Left lung (tissue), 10 donors: ENCODE data around the gene VWCE. TPM values are rescaled to one million over a fixed set of nuclear protein-coding genes. Genes with fewer than 3 reads are reported as not detected.
A peak's percentile ranks its signal among the peaks of the same experiment; 100 is the strongest.

Experiments used
- ATAC-seq: fragments of 200-7000 bp; cut with Tn5 transposase; one replicate; pipeline ENCODE4 v1.9.1; 2020; ENCODE audit warnings: moderate library complexity
- DNase-seq, 4 donors: peaks; one replicate each; pipeline ENCODE4 v3.0.0-alpha.2; 2013 to 2020
- H3K27ac ChIP-seq, 2 donors: fragments of 200-600 bp; sonication (generic) in 1 of 2; one replicate each; pipeline versions ENCODE4 v1.5.0 to v1.8.0; 2020 to 2021
- H3K27me3 ChIP-seq, 2 donors: fragments of 200-600 bp; sonication (generic) in 1 of 2; one replicate each; pipeline versions ENCODE4 v1.5.0 to v1.8.0; 2020 to 2021
- H3K36me3 ChIP-seq, 2 donors: fragments of 200-600 bp; sonication (generic) in 1 of 2; one replicate each; pipeline versions ENCODE4 v1.5.0 to v1.8.0; 2020 to 2021
- H3K4me1 ChIP-seq, 2 donors: fragments of 200-600 bp; one replicate each; pipeline ENCODE4 v1.8.0; 2021
- H3K4me3 ChIP-seq, 2 donors: fragments of 200-600 bp; sonication (generic) in 1 of 2; one replicate each; pipeline versions ENCODE4 v1.5.0 to v1.8.0; 2020 to 2021; ENCODE audit warnings: mild to moderate bottlenecking in 1 of 2
- H3K9me3 ChIP-seq, 2 donors: fragments of 200-600 bp; sonication (generic) in 1 of 2; one replicate each; pipeline versions ENCODE4 v1.5.0 to v1.8.0; 2020 to 2021
- CTCF ChIP-seq, 2 donors: fragments of 200-600 bp; sonication (generic) in 1 of 2; IDR thresholded peaks; one replicate each; pipeline versions ENCODE4 v1.5.0 to v1.8.0; 2021; ENCODE audit warnings: antibody characterized with exemption in 2 of 2
- intact Hi-C, 2 donors: fragments of 100-400 bp; cut with DNase I; formaldehyde crosslinking; loops; one replicate each; pipeline versions ENCODE4 v1.11.2 to v1.14.2; 2022
- polyA plus RNA-seq, 6 donors: library from polyadenylated mRNA; unstranded; fragments of 120-200 nt; gene quantifications; one replicate each; pipeline ENCODE4 v1.2.1, GENCODE V29; 2013; ENCODE audit not compliant: insufficient read length in 6 of 6
- total RNA-seq, 2 donors: library from RNA; stranded (reverse); fragmentation: NEBNext Ultra II Directional; extraction: Animal tissue kit (Norgen Biotek cat#: 25700); gene quantifications; one replicate each; pipeline ENCODE4 v1.2.1, GENCODE V29; 2021
- donor health status: DM: no; HTN: yes; CAD: no.
- donor health status: DM: no; HTN: no; CAD: no.

Gene VWCE
- total and polyA plus RNA-seq, 8 donors: 0.55 to 3.6 (median 1.8) TPM

DNA sequence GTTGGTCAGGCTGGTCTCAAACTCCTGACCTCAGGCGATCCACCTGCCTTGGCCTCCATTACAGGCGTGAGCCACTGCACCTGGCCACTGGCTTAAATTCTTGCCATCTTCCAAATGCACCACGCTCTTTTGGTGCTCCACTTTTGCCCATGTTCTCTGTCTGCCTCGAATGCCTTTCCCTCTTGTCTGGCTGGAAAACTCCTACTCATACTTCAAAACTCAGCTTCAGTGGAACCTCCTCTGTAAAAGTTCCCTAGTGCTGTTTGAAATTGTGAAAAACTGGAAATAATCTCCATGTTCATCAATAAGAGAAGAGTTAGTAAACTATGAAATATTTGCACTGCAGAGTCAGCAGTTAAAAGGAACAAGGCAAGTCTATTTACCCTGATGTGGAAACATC is 11.5 kb downstream of the VWCE start:
- TF ChIP-seq CTCF (IDR thresholded peaks at IDR 0.05): no peak
- no peak overlapping the region for H3K4me3 ChIP-seq
- no peak overlapping the region for H3K27ac ChIP-seq
- DNase-seq (no peak), ATAC-seq (no peak)
- peaks cover 0 to 9% of the 10 kb centered on the region in 2 donors for H3K27me3 ChIP-seq
- H3K9me3 ChIP-seq: no peaks in the 10 kb centered on the region
- intact Hi-C loops: no loop called here
- H3K36me3 ChIP-seq: no peaks in the 10 kb centered on the region
- H3K4me1 ChIP-seq: no peaks in the 10 kb centered on the region

DNA sequence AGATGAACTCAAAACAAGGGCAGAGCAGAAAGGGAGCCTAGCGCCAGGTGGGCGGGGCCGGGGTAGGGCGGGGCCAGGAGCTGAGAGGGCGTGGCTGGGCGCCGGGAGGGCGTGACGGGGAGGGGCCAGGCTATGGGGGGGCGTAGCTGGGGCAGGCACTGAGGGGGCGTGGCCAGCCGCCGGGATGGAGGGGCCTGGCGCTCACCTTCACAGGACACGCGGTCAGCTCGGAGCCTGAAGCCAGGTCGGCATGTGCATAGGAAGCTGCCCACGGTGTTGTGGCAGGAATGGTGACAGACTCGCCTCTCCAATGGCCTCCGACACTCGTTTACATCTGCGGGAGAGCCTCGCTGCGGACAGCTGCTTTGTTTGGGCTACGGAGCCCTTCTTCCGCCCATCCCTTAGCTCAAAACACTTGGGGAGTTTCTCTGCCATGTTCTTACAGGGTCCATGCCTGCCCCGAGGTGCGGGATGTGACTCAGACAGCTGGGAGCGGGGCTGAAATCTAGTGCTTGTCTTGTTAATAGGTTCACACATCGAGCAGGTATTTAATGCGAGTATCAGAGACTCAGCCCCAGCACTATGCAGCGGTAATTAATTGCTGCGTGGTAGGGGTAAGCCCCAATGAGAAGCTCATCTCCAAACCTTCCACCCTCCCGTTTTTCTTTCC is 13.4 kb downstream of the VWCE start:
- H3K4me3 ChIP-seq: no peak overlapping the region
- peak in 1 of 4 donors; percentile 28 for DNase-seq

GRCh38 chr11:61280883-61281580 is 14.1 kb downstream of the VWCE start:
- Histone ChIP-seq H3K4me3 (no peak overlapping the region), H3K27me3 (peaks cover 0 to 9% of the 10 kb centered on the region in 2 donors), H3K4me1 (no peaks in the 10 kb centered on the region), H3K9me3 (no peaks in the 10 kb centered on the region), H3K27ac (no peak overlapping the region), H3K36me3 (no peaks in the 10 kb centered on the region)
- no peak for ATAC-seq
- TF ChIP-seq CTCF (IDR thresholded peaks at IDR 0.05): no peak
- intact Hi-C loops: no loop called here
- DNase-seq: no peak

More for the DNA sequence above, 13.4 kb downstream of the VWCE start:
- intact Hi-C loops: no loop called here
- Histone ChIP-seq H3K9me3 (no peaks in the 10 kb centered on the region), H3K36me3 (no peaks in the 10 kb centered on the region), H3K27me3 (peaks cover 0 to 9% of the 10 kb centered on the region in 2 donors), H3K27ac (no peak overlapping the region), H3K4me1 (no peaks in the 10 kb centered on the region)
- ATAC-seq: peak; percentile 89
- TF ChIP-seq CTCF (IDR thresholded peaks at IDR 0.05): no peak

GRCh38 chr11:61279934-61280659 is 15.0 kb downstream of the VWCE start:
- Histone ChIP-seq H3K27me3 (peaks cover 0 to 9% of the 10 kb centered on the region in 2 donors), H3K9me3 (no peaks in the 10 kb centered on the region), H3K36me3 (no peaks in the 10 kb centered on the region), H3K27ac (no peak overlapping the region), H3K4me3 (no peak overlapping the region), H3K4me1 (no peaks in the 10 kb centered on the region)
- DNase-seq (no peak), ATAC-seq (peak; percentile 53)
- intact Hi-C loops: no loop called here
- no peak for TF ChIP-seq CTCF (IDR thresholded peaks at IDR 0.05)

GRCh38 chr11:61278001-61278470 is 17.1 kb downstream of the VWCE start:
- ATAC-seq: no peak

More at GRCh38 chr11:61278001-61278470, 17.1 kb downstream of the VWCE start:
- H3K9me3 ChIP-seq: no peaks in the 10 kb centered on the region
- DNase-seq: no peak
- no peaks in the 10 kb centered on the region for H3K4me1 ChIP-seq
- intact Hi-C loops: no loop called here
- TF ChIP-seq CTCF (IDR thresholded peaks at IDR 0.05): no peak
- H3K4me3 ChIP-seq: no peak overlapping the region
- peaks cover 0 to 9% of the 10 kb centered on the region in 2 donors for H3K27me3 ChIP-seq
- H3K36me3 ChIP-seq: no peaks in the 10 kb centered on the region
- H3K27ac ChIP-seq: no peak overlapping the region
